ENCODE measurements around the gene NAA25. TPM values are rescaled to one million over a fixed set of nuclear protein-coding genes. Genes with fewer than 3 reads are reported as not detected.
"Not testable (repeated sequence)": the region's sequence is repeated elsewhere in the genome, so short reads cannot be mapped to it uniquely, and the experiment has no call there.

Gene NAA25
- total RNA-seq, 1 donor from 2014 or later, result 23.1 TPM

DNA sequence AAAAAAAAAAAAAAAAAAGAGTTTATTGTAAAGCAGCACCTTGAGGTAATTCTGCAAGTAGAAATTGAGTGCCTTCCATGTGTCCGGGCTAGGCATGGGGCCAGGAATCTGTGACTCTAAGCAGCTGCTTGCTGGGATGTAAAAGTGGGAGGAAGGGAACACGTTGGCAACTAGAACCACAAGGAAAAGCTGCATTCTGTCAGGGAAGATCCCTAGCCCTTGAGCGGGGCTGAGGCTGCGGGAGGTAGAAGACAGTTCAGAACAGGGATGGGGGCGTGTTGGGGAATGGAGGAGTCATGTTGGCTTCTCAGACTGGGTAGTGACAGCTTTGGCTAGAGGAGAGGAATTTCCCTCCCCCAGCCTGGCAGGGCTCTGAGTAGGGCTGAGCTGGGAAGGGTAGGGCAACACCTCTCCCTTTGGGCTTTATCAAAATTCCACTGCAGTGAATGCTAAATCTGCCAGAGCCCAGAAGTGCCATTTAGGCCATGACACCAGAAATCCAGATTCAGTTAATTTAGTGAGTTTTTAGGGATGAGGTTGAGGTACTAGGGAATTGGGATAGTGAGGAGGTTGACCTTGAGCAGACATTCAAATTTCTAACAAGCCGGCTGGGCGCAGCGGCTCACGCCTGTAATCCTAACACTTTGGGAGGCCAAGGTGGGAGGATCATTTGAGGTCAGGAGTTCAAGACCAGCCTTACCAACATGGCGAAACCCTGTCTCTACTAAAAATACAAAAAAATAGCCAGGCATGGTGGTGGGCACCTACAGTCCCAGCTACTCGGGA lies 13.4 kb upstream of the NAA25 start:
- DNase-seq (ENCODE audit: low spot score), result peak; percentile 84
- intact Hi-C loops (cut with DNase I), result no loop called here

DNA sequence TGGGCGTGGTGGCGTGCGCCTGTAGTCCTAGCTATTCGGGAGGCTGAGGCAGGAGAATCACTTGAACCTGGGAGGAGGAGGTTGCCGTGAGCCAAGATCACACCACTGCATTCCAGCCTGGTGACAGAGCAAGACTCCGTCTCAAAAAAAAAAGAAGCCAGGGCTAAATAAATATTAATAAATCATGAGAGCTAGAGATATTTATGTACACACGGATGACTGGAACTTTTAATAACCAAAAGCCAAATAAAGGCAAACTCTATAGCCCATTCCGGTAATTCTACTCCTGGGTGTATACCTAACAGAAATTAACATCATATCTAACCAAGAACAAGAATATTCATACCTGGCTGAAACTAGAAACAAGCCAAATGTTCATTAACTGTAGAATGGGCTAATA lies 9.1 kb upstream of the NAA25 start:
- DNase-seq (ENCODE audit: low spot score), result no peak
- intact Hi-C loops (cut with DNase I), result no loop called here

DNA sequence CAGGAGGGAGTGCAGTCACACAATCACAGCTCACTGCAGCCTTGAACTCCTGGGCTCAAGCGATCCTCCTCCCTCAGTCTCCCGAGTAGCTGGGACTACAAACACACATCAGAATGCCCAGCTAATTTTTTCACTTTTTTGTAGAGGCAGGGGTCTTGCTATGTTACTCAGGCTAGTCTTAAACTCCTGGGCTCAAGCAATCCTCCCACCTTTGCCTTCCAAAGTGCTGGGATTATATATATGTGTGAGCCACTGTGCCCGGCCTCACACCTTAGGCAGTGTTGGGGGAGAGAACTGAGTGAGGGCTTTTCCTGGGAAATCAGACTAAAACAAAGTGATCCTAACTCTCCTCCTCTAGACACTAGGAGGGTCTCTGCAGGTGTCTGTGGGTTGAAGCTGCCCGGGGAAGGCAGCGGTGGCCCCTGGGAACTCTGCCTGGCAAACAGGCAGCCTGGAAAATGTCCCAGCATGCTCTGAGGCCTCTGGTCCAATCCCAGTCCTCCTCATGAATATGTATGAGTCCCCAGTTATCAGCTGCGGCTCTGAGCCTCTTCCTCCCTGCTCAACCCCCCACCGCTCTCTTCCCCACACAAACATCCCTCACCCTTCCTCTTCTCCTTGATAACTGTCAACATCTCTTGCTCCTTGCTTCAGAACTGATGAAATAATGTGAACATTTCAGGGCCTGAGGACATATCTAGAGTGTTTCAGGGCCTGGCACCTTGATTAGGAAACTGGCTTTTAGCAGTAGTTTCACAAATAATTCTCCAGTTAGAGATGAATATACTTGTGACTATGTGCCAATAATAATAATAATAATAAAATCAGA lies 7.9 kb upstream of the NAA25 start:
- peak; percentile 91 for DNase-seq (ENCODE audit: low spot score)
- intact Hi-C loops (cut with DNase I), result no loop called here

- no peak for DNase-seq (ENCODE audit: low spot score)
- intact Hi-C loops (cut with DNase I), result no loop called here
Measured at GRCh38 chr12:112115259-112116045, 6.9 kb upstream of the NAA25 start.

DNA sequence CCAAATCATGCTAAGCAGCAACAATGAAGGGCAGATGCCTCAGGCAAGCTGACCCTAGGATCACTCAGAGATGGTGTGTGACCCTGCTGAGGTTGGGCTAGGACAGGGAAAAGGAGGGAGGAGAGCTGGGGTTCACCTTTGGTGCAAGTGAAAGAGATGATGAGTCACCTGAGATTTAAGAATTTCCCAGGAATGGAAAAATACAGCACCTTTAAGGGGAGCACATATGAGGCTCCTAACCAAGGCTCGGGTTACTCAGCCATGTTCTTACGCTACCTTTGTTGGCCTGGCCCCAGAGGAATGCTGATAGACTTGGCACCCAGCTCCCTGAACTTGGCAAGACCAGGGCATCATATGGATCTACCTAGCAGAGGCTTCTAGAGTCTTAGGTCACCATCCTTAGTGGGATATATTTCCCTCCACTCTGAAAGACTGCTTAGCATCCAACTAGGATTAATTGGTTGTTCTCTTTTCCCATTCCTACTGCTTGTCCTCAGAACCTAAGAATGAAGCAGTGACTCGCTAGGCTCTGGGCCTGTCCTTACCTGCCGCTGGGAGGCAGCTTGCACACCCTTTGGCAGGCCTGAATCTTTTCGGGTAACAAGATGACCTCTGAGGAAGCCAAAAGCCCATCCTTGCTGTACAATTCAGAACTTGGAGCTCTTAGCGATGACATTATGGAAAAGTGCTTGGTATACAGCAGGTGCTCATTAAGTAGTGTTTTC lies 4.0 kb upstream of the NAA25 start:
- intact Hi-C loops (cut with DNase I), result no loop called here
- no peak for DNase-seq (ENCODE audit: low spot score)

- no peak for DNase-seq (ENCODE audit: low spot score)
- intact Hi-C loops (cut with DNase I), result no loop called here
Measured at GRCh38 chr12:112111931-112112330, 3.3 kb upstream of the NAA25 start.

DNA sequence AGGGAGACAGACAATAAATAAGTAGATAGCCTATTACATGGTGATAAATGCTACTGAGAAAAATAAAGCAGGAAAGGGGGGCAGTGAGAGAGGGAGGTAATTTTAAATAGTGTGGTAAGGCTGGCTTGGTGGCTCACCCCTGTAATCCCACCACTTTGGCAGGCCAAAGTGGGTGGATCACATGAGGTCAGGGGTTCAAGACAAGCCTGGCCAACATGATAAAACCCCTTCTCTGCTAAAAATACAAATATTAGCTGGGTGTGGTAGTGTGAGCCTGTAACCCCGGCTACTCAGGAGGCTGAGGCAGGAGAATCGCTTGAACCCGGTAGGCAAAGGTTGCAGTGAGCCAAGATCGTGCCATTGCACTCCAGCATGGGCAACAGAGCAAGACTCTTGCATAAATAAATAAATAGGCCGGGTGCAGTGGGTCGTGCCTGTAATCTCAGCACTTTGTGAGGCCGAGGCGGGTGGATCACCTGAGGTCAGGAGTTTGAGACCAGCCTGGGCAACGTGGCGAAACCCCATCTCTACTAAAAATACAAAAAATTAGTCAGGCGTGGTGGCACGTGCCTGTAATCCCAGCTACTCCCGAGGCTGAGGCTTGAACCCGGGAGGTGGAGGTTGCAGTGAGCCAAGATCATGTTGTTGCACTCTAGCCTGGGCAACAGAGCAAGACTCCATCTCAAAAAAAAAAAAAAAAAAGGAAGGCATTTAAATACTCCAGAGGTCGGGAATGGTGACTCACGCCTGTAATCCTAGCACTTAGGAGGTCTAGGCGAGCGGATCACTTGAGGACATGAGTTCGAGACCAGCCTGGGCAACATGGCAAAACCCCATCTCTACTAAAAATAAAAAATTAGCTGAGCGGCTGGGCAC lies 2.4 kb upstream of the NAA25 start:
- DNase-seq (ENCODE audit: low spot score); intact Hi-C loops (cut with DNase I): not testable (repeated sequence)

GRCh38 chr12:112107306-112108201 lies 1.0 kb downstream of the NAA25 start:
- DNase-seq (ENCODE audit: low spot score), result no peak
- intact Hi-C loops (cut with DNase I), result no loop called here

- DNase-seq (ENCODE audit: low spot score), result no peak
- intact Hi-C loops (cut with DNase I), result no loop called here
Measured at GRCh38 chr12:112105891-112106290, 2.7 kb downstream of the NAA25 start.

DNA sequence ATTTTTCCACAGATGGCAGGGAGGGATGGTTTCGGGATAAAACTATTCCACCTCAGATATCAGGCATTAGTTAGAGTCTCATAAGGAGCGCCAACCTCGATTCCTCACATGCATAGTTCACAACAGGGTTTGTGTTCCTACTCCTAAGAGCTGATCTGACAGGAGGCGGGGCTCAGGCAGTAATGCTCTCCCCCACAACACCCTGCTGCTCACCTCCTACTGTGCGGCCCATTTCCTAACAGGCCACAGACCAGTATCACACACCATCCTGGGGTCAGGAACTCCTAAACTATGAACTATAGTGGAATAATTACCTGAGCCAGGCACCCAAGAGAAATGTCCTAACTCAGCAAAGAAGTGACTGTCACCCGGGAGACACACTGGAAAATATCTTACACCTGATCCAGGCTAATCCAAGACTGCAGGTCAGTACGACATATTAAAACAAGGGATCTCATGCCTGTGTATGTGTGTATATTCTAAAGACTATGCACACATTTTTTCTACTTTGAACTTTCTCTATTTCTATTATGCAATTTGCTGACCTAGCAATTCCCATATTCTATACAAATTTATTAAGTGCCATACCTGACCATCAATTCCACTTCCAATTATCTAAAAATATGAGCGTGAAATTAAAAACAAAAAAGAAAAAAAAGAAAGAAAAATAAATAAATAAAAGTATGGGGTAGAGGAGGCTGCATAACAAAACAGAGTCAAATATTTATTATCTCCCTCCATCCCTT lies 4.7 kb downstream of the NAA25 start:
- DNase-seq (ENCODE audit: low spot score), result no peak
- intact Hi-C loops (cut with DNase I), result no loop called here

- intact Hi-C loops (cut with DNase I); DNase-seq (ENCODE audit: low spot score): not testable (repeated sequence)
Measured at GRCh38 chr12:112102746-112103145, 5.8 kb downstream of the NAA25 start.

DNA sequence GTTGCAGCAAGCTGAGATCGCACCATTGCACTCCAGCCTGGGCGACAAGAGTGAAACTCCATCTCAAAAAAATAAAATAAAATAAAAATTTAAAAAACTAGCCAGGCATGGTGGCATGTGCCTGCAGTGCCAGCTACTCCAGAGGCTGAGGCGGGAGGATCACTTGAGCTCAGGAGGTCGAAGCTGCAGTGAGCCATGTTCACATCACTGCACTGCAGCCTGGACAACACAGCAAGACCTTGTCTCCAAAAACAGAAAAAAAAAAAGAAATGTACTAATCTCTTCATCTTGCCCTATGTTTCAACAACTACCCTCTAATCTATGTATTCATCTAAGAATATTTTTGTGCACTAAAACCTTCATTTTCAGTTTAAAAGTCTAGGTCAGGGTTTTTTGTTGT lies 6.5 kb downstream of the NAA25 start:
- intact Hi-C loops (cut with DNase I), result no loop called here
- DNase-seq (ENCODE audit: low spot score), result no peak

DNA sequence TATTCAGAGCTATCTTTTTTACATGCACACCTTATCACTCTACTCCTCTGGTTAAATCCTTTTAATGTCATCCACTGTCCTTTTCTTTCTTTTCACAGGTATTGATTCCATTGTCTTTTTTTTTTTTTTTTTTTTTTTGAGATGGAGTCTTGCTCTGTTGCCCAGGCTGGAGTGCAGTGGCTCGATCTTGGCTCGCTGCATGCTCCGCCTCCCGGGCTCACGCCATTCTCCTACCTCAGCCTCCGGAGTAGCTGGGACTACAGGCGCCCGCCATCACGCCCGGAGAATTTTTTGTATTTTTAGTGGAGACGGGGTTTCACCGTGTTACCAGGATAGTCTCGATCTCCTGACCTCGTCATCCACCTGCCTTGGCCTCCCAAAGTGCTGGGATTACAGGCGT lies 8.1 kb downstream of the NAA25 start:
- DNase-seq (ENCODE audit: low spot score); intact Hi-C loops (cut with DNase I): not testable (repeated sequence)

DNA sequence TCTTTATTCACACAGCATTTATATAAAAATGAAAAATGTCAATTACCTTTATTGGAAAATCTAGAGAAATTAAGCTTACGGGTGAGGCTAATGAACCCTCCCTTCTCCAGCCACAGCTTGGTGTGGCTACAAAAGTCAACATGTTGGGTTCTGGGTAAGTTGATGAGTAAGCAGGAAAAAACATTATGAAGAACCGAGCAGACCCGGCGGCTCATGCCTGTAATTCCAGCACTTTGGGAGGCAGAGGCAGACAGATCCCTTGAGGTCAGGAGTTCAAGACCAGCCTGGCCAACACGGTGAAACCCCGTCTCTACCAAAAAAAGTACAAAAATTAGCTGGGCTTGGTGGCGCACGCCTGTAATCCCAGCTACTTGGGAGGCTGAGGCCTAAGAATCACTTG lies 10.9 kb downstream of the NAA25 start:
- DNase-seq (ENCODE audit: low spot score), result no peak
- intact Hi-C loops (cut with DNase I), result loop anchor here (5.0 kb wide), 1 partner anchor 35 kb away; no protein-coding TSS in a partner anchor

DNA sequence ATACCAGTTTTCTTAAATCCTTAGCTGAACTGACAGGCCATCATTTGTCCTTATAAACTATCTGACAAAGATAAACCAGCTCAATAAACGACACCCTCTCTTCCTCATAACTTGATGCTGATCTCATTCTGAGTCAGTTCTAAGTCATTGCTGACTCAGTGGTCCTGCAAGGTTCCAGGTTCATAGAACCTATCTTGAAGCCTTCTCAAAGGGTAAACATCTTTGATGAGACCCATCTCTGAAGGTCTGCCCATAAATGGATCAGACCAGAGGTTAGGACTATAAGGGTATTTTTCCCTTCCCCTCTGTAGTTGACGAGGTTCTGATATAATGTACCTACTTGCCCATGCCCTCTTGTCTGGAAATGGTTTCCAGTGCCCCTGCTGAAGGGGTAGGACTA lies 11.9 kb downstream of the NAA25 start:
- no peak for DNase-seq (ENCODE audit: low spot score)
- intact Hi-C loops (cut with DNase I), result loop anchor here (5.0 kb wide), 1 partner anchor 36 kb away; no protein-coding TSS in a partner anchor

- no peak for DNase-seq (ENCODE audit: low spot score)
- intact Hi-C loops (cut with DNase I), result loop anchor here (5.0 kb wide), 1 partner anchor 36 kb away; no protein-coding TSS in a partner anchor
Measured at GRCh38 chr12:112096070-112096469, 12.5 kb downstream of the NAA25 start.

DNA sequence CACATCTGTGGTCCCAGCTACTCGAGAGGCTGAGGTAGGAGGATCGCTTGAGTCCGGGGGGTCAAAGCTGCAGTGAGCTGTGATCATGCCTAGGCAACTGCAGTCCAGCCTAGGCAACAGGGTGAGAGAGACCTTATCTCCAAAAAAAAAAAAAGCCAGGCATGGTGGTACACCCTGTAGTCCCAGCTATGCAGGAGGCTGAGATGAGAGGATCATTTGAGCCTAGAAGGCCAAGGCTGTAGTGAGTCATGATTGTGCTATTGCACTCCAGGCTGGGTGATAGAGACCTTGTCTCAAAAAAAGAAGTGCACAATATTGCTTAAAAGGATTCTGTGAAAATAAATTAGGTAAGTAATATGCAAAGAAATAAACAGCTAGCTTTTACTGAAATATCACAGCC lies 17.0 kb downstream of the NAA25 start:
- no peak for DNase-seq (ENCODE audit: low spot score)
- intact Hi-C loops (cut with DNase I), result no loop called here

Data from cardiac septum (tissue), 1 donor.